AG04450 (cell line): ENCODE results near the gene GTF3C6. TPM values are rescaled to one million over a fixed set of nuclear protein-coding genes. Genes with fewer than 3 reads are reported as not detected.

Experiments used
- polyA plus RNA-seq: library from polyadenylated mRNA; depleted of rRNA; stranded (reverse); fragments of >200 nt; gene quantifications from 2 replicates; pipeline ENCODE4 v1.2.3, GENCODE V29; 2011; rRNA removed

The GTF3C6 gene
- polyA plus RNA-seq, 1 experiment = 65.7 TPM

Other genes starting within 250 kb of the GTF3C6 start
- gene CDK19, start 143.2 kb upstream of the GTF3C6 start, polyA plus RNA-seq = 15.1 and 21.4 TPM in 2 replicates
- 58.0 and 84.5 TPM in 2 replicates for gene AMD1, start 83.9 kb upstream of the GTF3C6 start, polyA plus RNA-seq
- 25.0 and 36.6 TPM in 2 replicates for gene RPF2, start 23.3 kb downstream of the GTF3C6 start, polyA plus RNA-seq
- gene SLC16A10, start 128.8 kb downstream of the GTF3C6 start, polyA plus RNA-seq = not detected in 2 replicates